HCT116 (cell line): ENCODE data around the gene TUBGCP5. TPM values are rescaled to one million over a fixed set of nuclear protein-coding genes. Genes with fewer than 3 reads are reported as not detected.

Experiments
- ATAC-seq: fragments of 200-7000 bp; cut with Tn5 transposase; 2 replicates; pipeline ENCODE4 v1.9.1; 2020; ENCODE audit warnings: mild to moderate bottlenecking, moderate library complexity
- BruUV-seq: library from RNA; stranded (reverse); fragments of 400-500 nt; replicated peaks from 2 replicates; lab custom pipeline; 2021; lab: Mats Ljungman, UMichigan
- CTCF ChIA-PET: fragments of 300-600 bp; sonication (Branson Sonifier 250); formaldehyde crosslinking; loops from one replicate; lab custom pipeline; 2021; ENCODE audit warnings: antibody characterized with exemption; lab: Charles Lee
- POLR2A ChIA-PET: fragments of 300-600, 350-600 bp; sonication (Branson Sonifier 250); formaldehyde crosslinking; loops from one replicate; lab custom pipeline; 2021; ENCODE audit warnings: antibody characterized with exemption; lab: Charles Lee
- RAD21 ChIA-PET, 2 experiments: fragments of 300-600 bp; sonication (Branson Sonifier 250); formaldehyde crosslinking; loops; one replicate each; lab custom pipeline; 2023; ENCODE audit warnings: low total read pairs in 2 of 2; ENCODE audit not compliant: uncharacterized antibody in 2 of 2, unreplicated experiment in 2 of 2, low non-redundant PET in 1 of 2; lab: Charles Lee
- DNase-seq: peaks from one replicate; pipeline ENCODE4 v3.0.0-alpha.2; 2010; ENCODE audit warnings: low read depth, low spot score
- H2AFZ ChIP-seq: fragments of 200-600 bp; shearing (Covaris generic), sonication (generic); 2 replicates; pipeline ENCODE4 v1.6.1; 2017; ENCODE audit warnings: low read depth, mixed run types, mixed read lengths, antibody characterized with exemption, low read length; ENCODE audit not compliant: poor library complexity, severe bottlenecking
- H3K27ac ChIP-seq: 2 replicates; pipeline ENCODE4 v1.5.1; 2012; ENCODE audit warnings: low read depth, low read length
- H3K27me3 ChIP-seq: fragments of 200-600 bp; sonication (generic); 2 replicates; pipeline ENCODE4 v1.6.1; 2016; ENCODE audit warnings: mixed run types, low read length, mixed read lengths; ENCODE audit not compliant: insufficient read depth
- H3K36me3 ChIP-seq, 2 experiments: fragments of 200-500 bp in 1 of 2; fragments of 200-600 bp in 1 of 2; sonication (Bioruptor generic) in 1 of 2; sonication (generic) in 1 of 2; 2 replicates each; pipeline versions ENCODE4 v1.5.1 to v1.6.1; 2014 to 2016; ENCODE audit warnings: low read length in 2 of 2, inconsistent platforms in 1 of 2, mixed read lengths in 1 of 2, mixed run types in 1 of 2; ENCODE audit not compliant: insufficient read depth in 2 of 2, control insufficient read depth in 1 of 2
- H3K4me1 ChIP-seq, 2 experiments: fragments of 200-600 bp in 1 of 2; sonication (generic) in 1 of 2; 2 replicates each; pipeline versions ENCODE4 v1.5.1 to v1.6.1; 2012 to 2017; ENCODE audit warnings: low read length in 2 of 2, inconsistent platforms in 1 of 2, mild to moderate bottlenecking in 1 of 2, mixed read lengths in 1 of 2, mixed run types in 1 of 2, moderate library complexity in 1 of 2; ENCODE audit not compliant: insufficient read depth in 2 of 2, control insufficient read depth in 1 of 2
- H3K4me2 ChIP-seq: fragments of 200-600 bp; sonication (generic); 2 replicates; pipeline ENCODE4 v1.6.1; 2017; ENCODE audit warnings: mixed run types, low read length, mixed read lengths
- H3K4me3 ChIP-seq, 2 experiments: fragments of 200-600 bp in 1 of 2; sonication (generic) in 1 of 2; replicated peaks in 1 of 2; 2 replicates each; pipeline ENCODE4 v1.5.1; 2011 to 2016; ENCODE audit warnings: low read length in 2 of 2, control low read depth in 1 of 2, low read depth in 1 of 2, mild to moderate bottlenecking in 1 of 2, mixed read lengths in 1 of 2, mixed run types in 1 of 2
- H3K79me2 ChIP-seq: fragments of 200-600 bp; sonication (generic); 2 replicates; pipeline ENCODE4 v1.6.1; 2017; ENCODE audit warnings: mild to moderate bottlenecking, mixed run types, low read length, moderate library complexity, mixed read lengths; ENCODE audit not compliant: insufficient read depth
- H3K9ac ChIP-seq: fragments of 200-600 bp; sonication (generic); 2 replicates; pipeline ENCODE4 v1.6.1; 2016; ENCODE audit warnings: low read length, mixed read lengths
- H3K9me2 ChIP-seq: fragments of 200-600 bp; sonication (generic), shearing (Covaris generic); 2 replicates; pipeline ENCODE4 v1.6.1; 2017; ENCODE audit warnings: mixed run types, mild to moderate bottlenecking, moderate library complexity; ENCODE audit not compliant: insufficient read depth
- H3K9me3 ChIP-seq, 2 experiments: fragments of 200-500 bp in 1 of 2; fragments of 200-600 bp in 1 of 2; sonication (Bioruptor generic) in 1 of 2; sonication (generic) in 1 of 2; 2 replicates each; pipeline ENCODE4 v1.6.1; 2014 to 2017; ENCODE audit warnings: low read length in 2 of 2, mixed read lengths in 2 of 2, inconsistent platforms in 1 of 2, low read depth in 1 of 2, mild to moderate bottlenecking in 1 of 2, mixed run types in 1 of 2, moderate library complexity in 1 of 2; ENCODE audit not compliant: control insufficient read depth in 1 of 2, insufficient read depth in 1 of 2
- H4K20me1 ChIP-seq: fragments of 200-600 bp; sonication (generic), shearing (Covaris generic); 2 replicates; pipeline ENCODE4 v1.6.1; 2017; ENCODE audit warnings: mixed run types, mild to moderate bottlenecking, moderate library complexity; ENCODE audit not compliant: insufficient read depth
- ATF3 ChIP-seq: IDR thresholded peaks from 2 replicates; pipeline ENCODE4 v1.6.1; 2012
- CEBPB ChIP-seq: IDR thresholded peaks from 2 replicates; pipeline ENCODE4 v1.6.1; 2012; ENCODE audit warnings: low read depth
- CTCF ChIP-seq, 3 experiments: fragments of 200-600 bp in 1 of 3; sonication (generic) in 1 of 3; IDR thresholded peaks in 2 of 3; conservative IDR thresholded peaks in 1 of 3; 2 replicates each; pipeline ENCODE4 v1.5.1; 2012 to 2017; ENCODE audit warnings: low read depth in 2 of 3, low read length in 2 of 3, antibody characterized with exemption in 1 of 3, borderline replicate concordance in 1 of 3, control low read depth in 1 of 3, mild to moderate bottlenecking in 1 of 3, mixed read lengths in 1 of 3, mixed run types in 1 of 3, moderate library complexity in 1 of 3; ENCODE audit not compliant: insufficient read depth in 1 of 3
- EGR1 ChIP-seq: IDR thresholded peaks from 2 replicates; pipeline ENCODE4 v1.6.1; 2012; ENCODE audit warnings: low read depth
- EZH2 ChIP-seq: fragments of 200-600 bp; sonication (generic); IDR thresholded peaks from 2 replicates; pipeline ENCODE4 v1.6.1; 2017; ENCODE audit warnings: antibody characterized with exemption, mixed run types
- EZH2phosphoT487 ChIP-seq: fragments of 200-600 bp; IDR thresholded peaks from 2 replicates; pipeline ENCODE4 v1.6.1; 2018; ENCODE audit warnings: antibody characterized with exemption, borderline replicate concordance
- JUND ChIP-seq: IDR thresholded peaks from 2 replicates; pipeline ENCODE4 v1.6.1; 2012
- MAX ChIP-seq: IDR thresholded peaks from 2 replicates; pipeline ENCODE4 v1.6.1; 2012
- POLR2A ChIP-seq: IDR thresholded peaks from 2 replicates; pipeline ENCODE4 v1.7.0; 2011; ENCODE audit warnings: borderline replicate concordance; ENCODE audit not compliant: insufficient read depth, insufficient read length; ENCODE audit errors: extremely low read depth
- POLR2AphosphoS5 ChIP-seq: IDR thresholded peaks from 2 replicates; pipeline ENCODE4 v1.6.1; 2011; ENCODE audit warnings: mild to moderate bottlenecking, low read depth, low read length, moderate library complexity
- RAD21 ChIP-seq: IDR thresholded peaks from 2 replicates; pipeline ENCODE4 v1.6.1; 2012; ENCODE audit warnings: low read depth, mild to moderate bottlenecking
- REST ChIP-seq: IDR thresholded peaks from 2 replicates; pipeline ENCODE4 v1.6.1; 2012; ENCODE audit warnings: low read depth
- SIN3A ChIP-seq: IDR thresholded peaks from 2 replicates; pipeline ENCODE4 v1.6.1; 2012; ENCODE audit warnings: low read depth
- SP1 ChIP-seq: IDR thresholded peaks from 2 replicates; pipeline ENCODE4 v1.6.1; 2012; ENCODE audit warnings: low read depth
- SRF ChIP-seq: IDR thresholded peaks from 2 replicates; pipeline ENCODE4 v1.6.1; 2012; ENCODE audit warnings: low read depth
- TCF7L2 ChIP-seq: IDR thresholded peaks from 2 replicates; pipeline ENCODE4 v1.7.0; 2011; ENCODE audit warnings: borderline replicate concordance, inconsistent platforms; ENCODE audit not compliant: insufficient read depth, insufficient read length; ENCODE audit errors: extremely low read depth
- YY1 ChIP-seq: IDR thresholded peaks from 2 replicates; pipeline ENCODE4 v1.6.1; 2011; ENCODE audit warnings: low read length, low read depth, moderate library complexity, mild to moderate bottlenecking; ENCODE audit not compliant: insufficient replicate concordance; ENCODE audit errors: extremely low read depth
- ZFX ChIP-seq: fragments of 450-650 bp; IDR thresholded peaks from 2 replicates; pipeline ENCODE4 v1.6.1; 2017
- ZNF274 ChIP-seq: fragments of 200-500 bp; sonication (Bioruptor generic); IDR thresholded peaks from 2 replicates; pipeline ENCODE4 v1.6.1; 2014; ENCODE audit warnings: mild to moderate bottlenecking, low read depth, low read length, inconsistent platforms
- intact Hi-C: fragments of 100-400 bp; cut with micrococcal nuclease; formaldehyde crosslinking; loops from 2 replicates; pipeline ENCODE4 v1.10.0; 2022
- total RNA-seq: library from RNA; stranded (reverse); gene quantifications from one replicate; pipeline ENCODE4 v1.2.1, GENCODE V29; 2021; ENCODE audit not compliant: unreplicated experiment

Gene TUBGCP5
- total RNA-seq, 1 experiment from 2014 or later, result 17.9 TPM

GRCh38 chr15:23002920-23003319 lies 36.4 kb downstream of the TUBGCP5 start:
- TF ChIP-seq ZFX (no peak), ATF3 (no peak), CEBPB (no peak), POLR2AphosphoS5 (no peak), YY1 (no peak), MAX (no peak), JUND (no peak), ZNF274 (no peak), CTCF (IDR thresholded peaks at IDR 0.05 in 2 of 3, conservative IDR thresholded peaks at IDR 0.05 in 1 of 3; ENCODE audit: borderline replicate concordance in 1 of 3, insufficient read depth in 1 of 3, low read depth in 2 of 3, low read length in 2 of 3) (no peak), RAD21 (no peak), SP1 (no peak), EGR1 (no peak), SRF (no peak), POLR2A (no peak), SIN3A (no peak), REST (no peak), EZH2 (no peak), EZH2phosphoT487 (no peak), TCF7L2 (no peak)
- Histone ChIP-seq H3K9ac (no peak overlapping the region), H3K4me2 (no peak overlapping the region), H3K4me3 (no peak overlapping the region), H3K4me1 (no peaks in the 10 kb centered on the region), H3K9me2 (no peaks in the 10 kb centered on the region), H2AFZ (no peak overlapping the region), H3K79me2 (no peaks in the 10 kb centered on the region), H3K27ac (no peak overlapping the region), H4K20me1 (no peaks in the 10 kb centered on the region), H3K27me3 (no peaks in the 10 kb centered on the region), H3K9me3 (no peaks in the 10 kb centered on the region), H3K36me3 (peaks cover 33 to 41% of the 10 kb centered on the region in 2 experiments)
- intact Hi-C loops, result no loop called here
- POLR2A ChIA-PET, result no interaction called here
- RAD21 ChIA-PET, result no interaction called here
- CTCF ChIA-PET, result no interaction called here
- DNase-seq (no peak), ATAC-seq (no peak)
- BruUV-seq, result no TSS peak
